RWPE2 (cell line): ENCODE results near the gene MACROD2.

ENCODE experiments used
- ATAC-seq: fragments of 200-7000 bp; cut with Tn5 transposase; 3 replicates; pipeline ENCODE4 v1.9.1; 2021; ENCODE audit warnings: low read depth
- DNase-seq: peaks from one replicate; pipeline ENCODE4 v3.0.0-alpha.2; 2020; ENCODE audit warnings: low spot score
- H3K27ac ChIP-seq: fragments of 450-650 bp; 2 replicates; pipeline ENCODE4 v1.5.1; 2017; ENCODE audit warnings: mild to moderate bottlenecking; ENCODE audit not compliant: poor library complexity, severe bottlenecking
- H3K27me3 ChIP-seq: fragments of 250-450 bp; sonication (Bioruptor Pico); 2 replicates; pipeline ENCODE4 v1.5.1; 2021; ENCODE audit warnings: mild to moderate bottlenecking, moderate library complexity; ENCODE audit not compliant: insufficient read depth, poor library complexity, severe bottlenecking
- H3K36me3 ChIP-seq: fragments of 250-450 bp; sonication (Bioruptor Pico); 2 replicates; pipeline ENCODE4 v1.5.1; 2020; ENCODE audit warnings: low read depth, mild to moderate bottlenecking, moderate library complexity
- H3K4me1 ChIP-seq: fragments of 250-450 bp; sonication (Bioruptor Pico); 2 replicates; pipeline ENCODE4 v1.5.1; 2021; ENCODE audit warnings: mild to moderate bottlenecking, moderate library complexity; ENCODE audit not compliant: insufficient read depth, poor library complexity, severe bottlenecking
- H3K4me3 ChIP-seq: fragments of 250-450 bp; sonication (Bioruptor Pico); 2 replicates; pipeline ENCODE4 v1.5.1; 2021; ENCODE audit warnings: mild to moderate bottlenecking, moderate library complexity; ENCODE audit not compliant: severe bottlenecking
- H3K9me3 ChIP-seq: fragments of 250-450 bp; sonication (Bioruptor Pico); 2 replicates; pipeline ENCODE4 v1.5.1; 2021; ENCODE audit warnings: mild to moderate bottlenecking, moderate library complexity; ENCODE audit not compliant: severe bottlenecking
- CTCF ChIP-seq: fragments of 450-650 bp; IDR thresholded peaks from one replicate; pipeline ENCODE4 v1.5.1; 2017; ENCODE audit warnings: mild to moderate bottlenecking, moderate library complexity; ENCODE audit not compliant: poor library complexity, severe bottlenecking

MACROD2 gene

GRCh38 chr20:14385176-14385740 is 389.9 kb downstream of the MACROD2 start:
- no peak overlapping the region for H3K4me3 ChIP-seq
- no peaks in the 10 kb centered on the region for H3K27me3 ChIP-seq
- no peak for TF ChIP-seq CTCF
- no peak for ATAC-seq
- peak overlapping the region; percentile 27 for H3K27ac ChIP-seq
- no peak for DNase-seq
- H3K4me1 ChIP-seq, result peaks cover 18% of the 10 kb centered on the region
- no peaks in the 10 kb centered on the region for H3K9me3 ChIP-seq
- H3K36me3 ChIP-seq, result no peaks in the 10 kb centered on the region

- no peak for ATAC-seq
- Histone ChIP-seq H3K4me3 (no peak overlapping the region), H3K27ac (no peak overlapping the region), H3K27me3 (no peaks in the 10 kb centered on the region), H3K4me1 (peaks cover 18% of the 10 kb centered on the region), H3K36me3 (no peaks in the 10 kb centered on the region), H3K9me3 (no peaks in the 10 kb centered on the region)
- TF ChIP-seq CTCF, result no peak
- DNase-seq, result no peak
These were observed 391.4 kb downstream of the MACROD2 start for GRCh38 chr20:14386726-14387125.

GRCh38 chr20:14401479-14402138 is 406.3 kb downstream of the MACROD2 start:
- H3K9me3 ChIP-seq, result no peaks in the 10 kb centered on the region
- no peak overlapping the region for H3K4me3 ChIP-seq
- DNase-seq, result no peak
- no peak for TF ChIP-seq CTCF
- H3K36me3 ChIP-seq, result no peaks in the 10 kb centered on the region
- no peak for ATAC-seq
- no peaks in the 10 kb centered on the region for H3K27me3 ChIP-seq
- peaks cover 10% of the 10 kb centered on the region for H3K4me1 ChIP-seq
- no peak overlapping the region for H3K27ac ChIP-seq

- no peak for DNase-seq
- no peak for ATAC-seq
- Histone ChIP-seq H3K36me3 (no peaks in the 10 kb centered on the region), H3K9me3 (no peaks in the 10 kb centered on the region), H3K27ac (no peak overlapping the region), H3K4me3 (no peak overlapping the region), H3K4me1 (peaks cover 17% of the 10 kb centered on the region), H3K27me3 (no peaks in the 10 kb centered on the region)
- no peak for TF ChIP-seq CTCF
These were observed 409.2 kb downstream of the MACROD2 start for GRCh38 chr20:14404515-14404914.

- no peak overlapping the region for H3K4me3 ChIP-seq
- H3K9me3 ChIP-seq, result no peaks in the 10 kb centered on the region
- H3K36me3 ChIP-seq, result no peaks in the 10 kb centered on the region
- H3K27me3 ChIP-seq, result no peaks in the 10 kb centered on the region
- ATAC-seq (peak; percentile 97), DNase-seq (no peak)
- H3K4me1 ChIP-seq, result peaks cover 17% of the 10 kb centered on the region
- peak overlapping the region; percentile 55 for H3K27ac ChIP-seq
- no peak for TF ChIP-seq CTCF
These were observed 411.2 kb downstream of the MACROD2 start for GRCh38 chr20:14406495-14406894.
